ENCODE measurements around the gene CDKAL1. TPM values are rescaled to one million over a fixed set of nuclear protein-coding genes. Genes with fewer than 3 reads are reported as not detected.

The CDKAL1 gene
- total and polyA plus RNA-seq, 3 experiments from 2014 or later, result 26.7 to 30.2 (median 29.6) TPM

- H3K27me3 ChIP-seq (ENCODE audit: insufficient read depth, low read length, poor library complexity, severe bottlenecking), result no peaks in the 10 kb centered on the region
- POLR2A ChIA-PET, result no interaction called here
- no peaks in the 10 kb centered on the region for H3K36me3 ChIP-seq (ENCODE audit: insufficient read depth, low read length)
- Mint-ChIP-seq H3K27ac (no peak overlapping the region), H3K36me3 (peaks cover 12 to 24% (median 22%) of the 10 kb centered on the region in 3 donors), H3K4me3 (no peak overlapping the region), H3K9me3 (no peaks in the 10 kb centered on the region), H3K27me3 (no peaks in the 10 kb centered on the region), H3K4me1 (peaks cover 0 to 2% (median 0%) of the 10 kb centered on the region in 3 donors)
- H3K9me3 ChIP-seq (ENCODE audit: low read length), result no peaks in the 10 kb centered on the region
- H3K4me3 ChIP-seq (ENCODE audit: low read length), result no peak overlapping the region
- no peak for DNase-seq
- no peak overlapping the region for H3K27ac ChIP-seq (ENCODE audit: low read depth, low read length)
- H3K4me1 ChIP-seq (ENCODE audit: insufficient read depth, low read length), result no peaks in the 10 kb centered on the region
- CTCF ChIA-PET, result no interaction called here
Measured at GRCh38 chr6:20777801-20778200, 243.5 kb downstream of the CDKAL1 start.

- H3K9me3 ChIP-seq (ENCODE audit: low read length), result no peaks in the 10 kb centered on the region
- no peaks in the 10 kb centered on the region for H3K27me3 Mint-ChIP-seq
- H3K4me3 ChIP-seq (ENCODE audit: low read length), result no peak overlapping the region
- H3K4me1 ChIP-seq (ENCODE audit: insufficient read depth, low read length), result no peaks in the 10 kb centered on the region
- no peak overlapping the region for H3K4me3 Mint-ChIP-seq
- ChIA-PET CTCF (no interaction called here), POLR2A (no interaction called here)
- H3K36me3 Mint-ChIP-seq, result peaks cover 15 to 27% (median 23%) of the 10 kb centered on the region in 3 donors
- H3K9me3 Mint-ChIP-seq, result no peaks in the 10 kb centered on the region
- no peaks in the 10 kb centered on the region for H3K36me3 ChIP-seq (ENCODE audit: insufficient read depth, low read length)
- no peak overlapping the region for H3K27ac ChIP-seq (ENCODE audit: low read depth, low read length)
- peaks cover 0 to 2% (median 0%) of the 10 kb centered on the region in 3 donors for H3K4me1 Mint-ChIP-seq
- no peaks in the 10 kb centered on the region for H3K27me3 ChIP-seq (ENCODE audit: insufficient read depth, low read length, poor library complexity, severe bottlenecking)
- peak overlapping the region in 1 of 8 donors; percentile 30 for H3K27ac Mint-ChIP-seq
- no peak for DNase-seq
Measured at GRCh38 chr6:20778459-20778858, 244.2 kb downstream of the CDKAL1 start.

- no peak overlapping the region for H3K4me3 ChIP-seq (ENCODE audit: low read length)
- ChIA-PET POLR2A (no interaction called here), CTCF (no interaction called here)
- Mint-ChIP-seq H3K36me3 (peaks cover 19 to 28% (median 27%) of the 10 kb centered on the region in 3 donors), H3K27me3 (no peaks in the 10 kb centered on the region), H3K9me3 (no peaks in the 10 kb centered on the region), H3K27ac (no peak overlapping the region), H3K4me1 (peaks cover 0 to 2% (median 0%) of the 10 kb centered on the region in 3 donors), H3K4me3 (no peak overlapping the region)
- H3K27ac ChIP-seq (ENCODE audit: low read depth, low read length), result no peak overlapping the region
- no peaks in the 10 kb centered on the region for H3K27me3 ChIP-seq (ENCODE audit: insufficient read depth, low read length, poor library complexity, severe bottlenecking)
- no peaks in the 10 kb centered on the region for H3K4me1 ChIP-seq (ENCODE audit: insufficient read depth, low read length)
- H3K36me3 ChIP-seq (ENCODE audit: insufficient read depth, low read length), result no peaks in the 10 kb centered on the region
- no peaks in the 10 kb centered on the region for H3K9me3 ChIP-seq (ENCODE audit: low read length)
- no peak for DNase-seq
Measured at GRCh38 chr6:20778912-20779311, 244.7 kb downstream of the CDKAL1 start.

- CTCF ChIA-PET, result no interaction called here
- no peaks in the 10 kb centered on the region for H3K27me3 ChIP-seq (ENCODE audit: insufficient read depth, low read length, poor library complexity, severe bottlenecking)
- H3K9me3 ChIP-seq (ENCODE audit: low read length), result no peaks in the 10 kb centered on the region
- H3K4me1 Mint-ChIP-seq, result peaks cover 0 to 4% (median 0%) of the 10 kb centered on the region in 3 donors
- H3K4me3 Mint-ChIP-seq, result no peak overlapping the region
- peaks cover 0 to 35% (median 7%) of the 10 kb centered on the region in 3 donors for H3K36me3 Mint-ChIP-seq
- no peak for DNase-seq
- no peaks in the 10 kb centered on the region for H3K36me3 ChIP-seq (ENCODE audit: insufficient read depth, low read length)
- H3K4me1 ChIP-seq (ENCODE audit: insufficient read depth, low read length), result no peaks in the 10 kb centered on the region
- H3K27me3 Mint-ChIP-seq, result no peaks in the 10 kb centered on the region
- POLR2A ChIA-PET, result no interaction called here
- no peaks in the 10 kb centered on the region for H3K9me3 Mint-ChIP-seq
- H3K27ac Mint-ChIP-seq, result no peak overlapping the region
- H3K4me3 ChIP-seq (ENCODE audit: low read length), result no peak overlapping the region
- no peak overlapping the region for H3K27ac ChIP-seq (ENCODE audit: low read depth, low read length)
Measured at GRCh38 chr6:20789162-20789561, 254.9 kb downstream of the CDKAL1 start.

- no peak overlapping the region for H3K27ac ChIP-seq (ENCODE audit: low read depth, low read length)
- no peaks in the 10 kb centered on the region for H3K4me1 ChIP-seq (ENCODE audit: insufficient read depth, low read length)
- Mint-ChIP-seq H3K4me3 (no peak overlapping the region), H3K4me1 (peaks cover 0 to 4% (median 0%) of the 10 kb centered on the region in 3 donors), H3K27me3 (no peaks in the 10 kb centered on the region), H3K27ac (peak overlapping the region in 2 of 8 donors; percentile 7 to 82), H3K36me3 (peaks cover 0 to 33% (median 7%) of the 10 kb centered on the region in 3 donors), H3K9me3 (no peaks in the 10 kb centered on the region)
- ChIA-PET POLR2A (no interaction called here), CTCF (no interaction called here)
- no peaks in the 10 kb centered on the region for H3K9me3 ChIP-seq (ENCODE audit: low read length)
- no peak overlapping the region for H3K4me3 ChIP-seq (ENCODE audit: low read length)
- no peaks in the 10 kb centered on the region for H3K36me3 ChIP-seq (ENCODE audit: insufficient read depth, low read length)
- H3K27me3 ChIP-seq (ENCODE audit: insufficient read depth, low read length, poor library complexity, severe bottlenecking), result no peaks in the 10 kb centered on the region
- DNase-seq, result no peak
Measured at GRCh38 chr6:20790032-20790791, 256.0 kb downstream of the CDKAL1 start.

- ChIA-PET CTCF (no interaction called here), POLR2A (no interaction called here)
- no peak for DNase-seq
- no peaks in the 10 kb centered on the region for H3K9me3 ChIP-seq (ENCODE audit: low read length)
- Mint-ChIP-seq H3K36me3 (peaks cover 0 to 35% (median 7%) of the 10 kb centered on the region in 3 donors), H3K27me3 (no peaks in the 10 kb centered on the region), H3K27ac (no peak overlapping the region), H3K4me3 (no peak overlapping the region), H3K9me3 (no peaks in the 10 kb centered on the region), H3K4me1 (peaks cover 0 to 4% (median 0%) of the 10 kb centered on the region in 3 donors)
- H3K27me3 ChIP-seq (ENCODE audit: insufficient read depth, low read length, poor library complexity, severe bottlenecking), result no peaks in the 10 kb centered on the region
- no peak overlapping the region for H3K4me3 ChIP-seq (ENCODE audit: low read length)
- H3K36me3 ChIP-seq (ENCODE audit: insufficient read depth, low read length), result no peaks in the 10 kb centered on the region
- no peaks in the 10 kb centered on the region for H3K4me1 ChIP-seq (ENCODE audit: insufficient read depth, low read length)
- H3K27ac ChIP-seq (ENCODE audit: low read depth, low read length), result no peak overlapping the region
Measured at GRCh38 chr6:20791074-20791473, 256.8 kb downstream of the CDKAL1 start.

- H3K4me1 ChIP-seq (ENCODE audit: insufficient read depth, low read length), result no peaks in the 10 kb centered on the region
- Mint-ChIP-seq H3K27me3 (no peaks in the 10 kb centered on the region), H3K27ac (no peak overlapping the region), H3K9me3 (peaks cover 0 to 2% (median 0%) of the 10 kb centered on the region in 5 donors), H3K4me3 (no peak overlapping the region), H3K36me3 (peaks cover 6 to 37% (median 9%) of the 10 kb centered on the region in 3 donors), H3K4me1 (peaks cover 0 to 4% (median 0%) of the 10 kb centered on the region in 3 donors)
- DNase-seq, result no peak
- H3K9me3 ChIP-seq (ENCODE audit: low read length), result no peaks in the 10 kb centered on the region
- H3K4me3 ChIP-seq (ENCODE audit: low read length), result no peak overlapping the region
- POLR2A ChIA-PET, result no interaction called here
- CTCF ChIA-PET, result no interaction called here
- no peak overlapping the region for H3K27ac ChIP-seq (ENCODE audit: low read depth, low read length)
- no peaks in the 10 kb centered on the region for H3K36me3 ChIP-seq (ENCODE audit: insufficient read depth, low read length)
- no peaks in the 10 kb centered on the region for H3K27me3 ChIP-seq (ENCODE audit: insufficient read depth, low read length, poor library complexity, severe bottlenecking)
Measured at GRCh38 chr6:20791944-20792343, 257.7 kb downstream of the CDKAL1 start.

- H3K27ac Mint-ChIP-seq, result no peak overlapping the region
- peaks cover 11 to 40% (median 12%) of the 10 kb centered on the region in 3 donors for H3K36me3 Mint-ChIP-seq
- ChIA-PET CTCF (no interaction called here), POLR2A (no interaction called here)
- H3K4me1 Mint-ChIP-seq, result peaks cover 0 to 4% (median 0%) of the 10 kb centered on the region in 3 donors
- Histone ChIP-seq H3K4me3 (ENCODE audit: low read length) (no peak overlapping the region), H3K27me3 (ENCODE audit: insufficient read depth, low read length, poor library complexity, severe bottlenecking) (no peaks in the 10 kb centered on the region), H3K9me3 (ENCODE audit: low read length) (no peaks in the 10 kb centered on the region), H3K36me3 (ENCODE audit: insufficient read depth, low read length) (no peaks in the 10 kb centered on the region), H3K27ac (ENCODE audit: low read depth, low read length) (no peak overlapping the region), H3K4me1 (ENCODE audit: insufficient read depth, low read length) (no peaks in the 10 kb centered on the region)
- no peak overlapping the region for H3K4me3 Mint-ChIP-seq
- no peak for DNase-seq
- H3K27me3 Mint-ChIP-seq, result no peaks in the 10 kb centered on the region
- H3K9me3 Mint-ChIP-seq, result peaks cover 0 to 4% (median 0%) of the 10 kb centered on the region in 5 donors
Measured at GRCh38 chr6:20793174-20793573, 258.9 kb downstream of the CDKAL1 start.

Measured in CD8-positive, alpha-beta memory T cell (primary cell).